Measurements from ENCODE around the gene CDX2. TPM values are rescaled to one million over a fixed set of nuclear protein-coding genes. Genes with fewer than 3 reads are reported as not detected.

CDX2 gene
- total RNA-seq, 4 donors from 2014 or later: 0.56 TPM; not detected in 3

DNA sequence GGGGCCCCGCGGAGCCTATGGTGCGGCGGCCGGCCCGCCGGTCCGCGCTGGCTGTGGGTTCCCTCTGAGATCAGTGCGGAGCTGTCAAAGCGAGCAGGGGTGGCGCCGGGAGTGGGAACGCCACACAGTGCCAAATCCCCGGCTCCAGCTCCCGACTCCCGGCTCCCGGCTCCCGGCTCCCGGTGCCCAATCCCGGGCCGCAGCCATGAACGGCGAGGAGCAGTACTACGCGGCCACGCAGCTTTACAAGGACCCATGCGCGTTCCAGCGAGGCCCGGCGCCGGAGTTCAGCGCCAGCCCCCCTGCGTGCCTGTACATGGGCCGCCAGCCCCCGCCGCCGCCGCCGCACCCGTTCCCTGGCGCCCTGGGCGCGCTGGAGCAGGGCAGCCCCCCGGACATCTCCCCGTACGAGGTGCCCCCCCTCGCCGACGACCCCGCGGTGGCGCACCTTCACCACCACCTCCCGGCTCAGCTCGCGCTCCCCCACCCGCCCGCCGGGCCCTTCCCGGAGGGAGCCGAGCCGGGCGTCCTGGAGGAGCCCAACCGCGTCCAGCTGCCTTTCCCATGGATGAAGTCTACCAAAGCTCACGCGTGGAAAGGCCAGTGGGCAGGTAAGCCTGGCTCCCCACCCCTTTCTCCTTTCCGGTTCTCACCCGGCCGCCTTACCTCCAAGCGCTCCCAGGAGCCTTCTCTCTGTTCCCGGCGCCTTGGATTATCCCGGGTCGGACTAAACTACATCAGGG is 49.0 kb downstream of the CDX2 start, which contains the start of gene PDX1:
TSS of gene PDX1 (plus strand) at position 67 of the 743 bp plus-strand sequence. CDS start at position 206, 139 bp downstream.
- in situ Hi-C loops (cut with MboI; ENCODE audit: low sequenced_read_pairs in 4 of 4): no loop called here
- H3K27ac ChIP-seq: no peak within 1 kb of the TSS
- peak within 1 kb of the TSS; percentile 34 to 63 (median 45) for H3K4me3 ChIP-seq
- peak in 1 of 2 donors; percentile 23 for ATAC-seq
- no peaks in the 10 kb centered on the region for H3K9me3 ChIP-seq
- TF ChIP-seq, protein P1, sequence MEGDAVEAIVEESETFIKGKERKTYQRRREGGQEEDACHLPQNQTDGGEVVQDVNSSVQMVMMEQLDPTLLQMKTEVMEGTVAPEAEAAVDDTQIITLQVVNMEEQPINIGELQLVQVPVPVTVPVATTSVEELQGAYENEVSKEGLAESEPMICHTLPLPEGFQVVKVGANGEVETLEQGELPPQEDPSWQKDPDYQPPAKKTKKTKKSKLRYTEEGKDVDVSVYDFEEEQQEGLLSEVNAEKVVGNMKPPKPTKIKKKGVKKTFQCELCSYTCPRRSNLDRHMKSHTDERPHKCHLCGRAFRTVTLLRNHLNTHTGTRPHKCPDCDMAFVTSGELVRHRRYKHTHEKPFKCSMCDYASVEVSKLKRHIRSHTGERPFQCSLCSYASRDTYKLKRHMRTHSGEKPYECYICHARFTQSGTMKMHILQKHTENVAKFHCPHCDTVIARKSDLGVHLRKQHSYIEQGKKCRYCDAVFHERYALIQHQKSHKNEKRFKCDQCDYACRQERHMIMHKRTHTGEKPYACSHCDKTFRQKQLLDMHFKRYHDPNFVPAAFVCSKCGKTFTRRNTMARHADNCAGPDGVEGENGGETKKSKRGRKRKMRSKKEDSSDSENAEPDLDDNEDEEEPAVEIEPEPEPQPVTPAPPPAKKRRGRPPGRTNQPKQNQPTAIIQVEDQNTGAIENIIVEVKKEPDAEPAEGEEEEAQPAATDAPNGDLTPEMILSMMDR (IDR thresholded peaks at IDR 0.05 in 4 of 5, conservative IDR thresholded peaks at IDR 0.05 in 1 of 5): no peak
- no peak for TF ChIP-seq POLR2A (IDR thresholded peaks at IDR 0.05)
- intact Hi-C loops (cut with DNase I; ENCODE audit: low total_unique reads): no loop called here
- H3K4me1 ChIP-seq: peaks cover 14 to 34% of the 10 kb centered on the region in 2 donors
- peaks cover 97 to 100% (median 99%) of the 10 kb centered on the region in 3 donors for H3K27me3 ChIP-seq
- H3K36me3 ChIP-seq: no peaks in the 10 kb centered on the region
- no peak for DNase-seq

DNA sequence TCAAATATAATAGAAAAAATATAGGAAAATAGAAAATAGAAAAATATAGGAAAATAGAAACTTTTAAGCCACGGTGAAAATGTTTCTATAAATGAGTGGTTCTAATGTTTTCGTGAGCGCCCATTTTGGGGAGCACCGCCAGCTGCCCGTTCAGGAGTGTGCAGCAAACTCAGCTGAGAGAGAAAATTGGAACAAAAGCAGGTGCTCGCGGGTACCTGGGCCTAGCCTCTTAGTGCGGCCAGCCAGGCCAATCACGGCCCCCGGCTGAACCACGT is 49.5 kb downstream of the CDX2 start:
- Histone ChIP-seq H3K27me3 (peaks cover 95 to 98% (median 96%) of the 10 kb centered on the region in 3 donors), H3K27ac (no peak overlapping the region), H3K4me3 (peak overlapping the region; percentile 34 to 63 (median 45)), H3K36me3 (no peaks in the 10 kb centered on the region), H3K4me1 (peaks cover 14 to 34% of the 10 kb centered on the region in 2 donors), H3K9me3 (no peaks in the 10 kb centered on the region)
- TF ChIP-seq POLR2A (IDR thresholded peaks at IDR 0.05): no peak
- TF ChIP-seq, protein P1 (IDR thresholded peaks at IDR 0.05 in 4 of 5, conservative IDR thresholded peaks at IDR 0.05 in 1 of 5): no peak
- in situ Hi-C loops (cut with MboI; ENCODE audit: low sequenced_read_pairs in 4 of 4) (no loop called here), intact Hi-C loops (cut with DNase I; ENCODE audit: low total_unique reads) (no loop called here)
- DNase-seq (no peak), ATAC-seq (no peak)

DNA sequence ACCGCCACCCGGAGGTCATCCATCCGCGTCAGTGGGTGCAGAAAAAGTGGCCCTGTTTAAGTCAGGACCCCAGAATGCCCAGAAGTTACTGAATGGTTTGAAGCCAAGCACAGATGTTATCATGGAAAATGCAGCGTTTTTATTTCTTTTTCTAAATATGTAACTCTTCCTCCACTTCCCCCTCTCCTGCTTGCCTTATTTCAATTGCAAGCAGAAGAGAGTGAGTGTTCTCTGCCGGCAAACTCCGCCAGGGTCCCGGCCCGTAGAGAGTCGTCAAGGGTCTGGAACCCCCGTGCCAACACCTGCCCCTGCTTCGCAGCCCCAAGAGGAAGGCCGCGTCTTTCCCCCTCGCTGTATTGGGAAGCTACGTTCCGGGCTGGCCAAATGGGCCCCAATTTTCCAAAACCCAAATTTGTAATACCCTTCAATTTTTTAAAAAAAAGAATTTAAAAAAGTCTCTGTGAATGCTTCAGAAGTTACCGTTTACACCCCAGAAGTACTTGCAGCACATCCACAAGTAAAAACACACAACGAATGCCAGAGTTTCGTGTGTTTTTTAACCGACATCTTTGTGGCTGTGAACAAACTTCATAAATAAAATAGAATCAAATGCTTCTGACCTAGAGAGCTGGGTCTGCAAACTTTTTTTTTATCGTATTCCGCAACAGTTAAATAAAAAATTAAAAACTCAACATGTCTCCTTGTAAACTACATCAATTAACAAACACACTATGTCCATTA is 50.0 kb downstream of the CDX2 start:
- in situ Hi-C loops (cut with MboI; ENCODE audit: low sequenced_read_pairs in 4 of 4): no loop called here
- Histone ChIP-seq H3K27ac (no peak overlapping the region), H3K9me3 (no peaks in the 10 kb centered on the region), H3K36me3 (no peaks in the 10 kb centered on the region), H3K4me1 (peaks cover 14 to 34% of the 10 kb centered on the region in 2 donors), H3K27me3 (peaks cover 95 to 98% (median 96%) of the 10 kb centered on the region in 3 donors), H3K4me3 (peak overlapping the region in 1 of 4 donors; percentile 63)
- DNase-seq (no peak), ATAC-seq (no peak)
- intact Hi-C loops (cut with DNase I; ENCODE audit: low total_unique reads): no loop called here
- TF ChIP-seq, protein P1 (IDR thresholded peaks at IDR 0.05 in 4 of 5, conservative IDR thresholded peaks at IDR 0.05 in 1 of 5): no peak
- TF ChIP-seq POLR2A (IDR thresholded peaks at IDR 0.05): no peak

DNA sequence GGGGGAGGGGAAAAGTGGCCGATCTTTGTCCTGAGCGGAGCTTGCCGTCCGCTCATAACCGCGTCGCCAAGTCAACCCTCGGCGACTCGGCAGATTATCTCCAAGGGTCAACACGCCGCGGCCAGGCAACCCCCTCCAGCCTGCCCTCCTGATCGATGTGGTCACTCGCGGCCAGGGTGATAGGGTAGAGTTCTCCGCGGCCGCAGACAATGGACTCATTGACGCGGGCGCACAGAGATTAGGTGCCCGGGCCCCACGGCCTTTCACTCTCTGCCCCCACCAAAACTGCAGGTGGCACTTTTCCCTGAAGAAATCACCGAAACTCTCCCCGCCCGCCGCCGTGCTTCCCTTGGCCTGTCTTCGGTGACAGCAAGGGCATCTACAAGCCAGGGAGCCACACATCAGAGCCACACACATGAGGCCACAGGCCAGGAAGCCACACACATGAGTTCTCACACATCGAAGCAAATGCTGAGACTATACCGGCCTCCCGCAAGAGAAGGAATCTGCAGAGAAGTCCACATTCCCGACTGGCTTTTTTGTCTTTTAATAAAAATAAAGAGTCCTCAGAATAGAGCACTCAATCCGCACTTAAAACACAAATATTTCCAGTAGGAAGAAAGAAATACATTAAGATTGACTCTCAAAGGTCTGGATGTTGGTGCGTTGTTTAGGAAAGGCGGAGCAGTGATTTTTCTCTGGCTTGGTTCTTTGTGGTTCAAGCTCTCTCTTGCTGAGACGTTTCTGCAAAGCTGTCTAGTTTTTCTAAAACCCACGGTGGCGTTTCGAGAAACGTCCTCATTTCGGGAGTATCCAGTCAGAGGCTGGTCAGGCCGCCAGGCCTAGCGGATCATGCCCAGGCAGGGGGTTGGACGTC is 50.8 kb downstream of the CDX2 start:
- H3K9me3 ChIP-seq: no peaks in the 10 kb centered on the region
- TF ChIP-seq, protein P1 (IDR thresholded peaks at IDR 0.05 in 4 of 5, conservative IDR thresholded peaks at IDR 0.05 in 1 of 5): no peak
- TF ChIP-seq POLR2A (IDR thresholded peaks at IDR 0.05): no peak
- no peak for DNase-seq
- H3K4me1 ChIP-seq: peaks cover 14 to 34% of the 10 kb centered on the region in 2 donors
- peak overlapping the region in 1 of 4 donors; percentile 39 for H3K4me3 ChIP-seq
- ATAC-seq: no peak
- no peak overlapping the region for H3K27ac ChIP-seq
- peaks cover 94 to 98% (median 94%) of the 10 kb centered on the region in 3 donors for H3K27me3 ChIP-seq
- in situ Hi-C loops (cut with MboI; ENCODE audit: low sequenced_read_pairs in 4 of 4): no loop called here
- H3K36me3 ChIP-seq: no peaks in the 10 kb centered on the region
- intact Hi-C loops (cut with DNase I; ENCODE audit: low total_unique reads): no loop called here
